Trophoblast cell (in vitro differentiated cells and primary cell): ENCODE data around the gene NSMCE3.

ENCODE experiments used
- DNase-seq, 2 donors: peaks; one replicate each; pipeline ENCODE4 v3.0.0-alpha.2; 2016
- H2AFZ ChIP-seq: 2 replicates; pipeline ENCODE4 v1.6.1; 2013; ENCODE audit warnings: low read length, moderate library complexity, mild to moderate bottlenecking; ENCODE audit not compliant: insufficient read depth, poor library complexity
- H2AK5ac ChIP-seq: 2 replicates; pipeline ENCODE4 v1.6.1; 2013; ENCODE audit warnings: mild to moderate bottlenecking, low read length
- H2BK120ac ChIP-seq: 2 replicates; pipeline ENCODE4 v1.6.1; 2013; ENCODE audit warnings: low read length, mild to moderate bottlenecking, moderate library complexity; ENCODE audit not compliant: insufficient read depth, poor library complexity
- H2BK12ac ChIP-seq: 2 replicates; pipeline ENCODE4 v1.6.1; 2013; ENCODE audit warnings: mild to moderate bottlenecking, low read length, moderate library complexity
- H2BK5ac ChIP-seq: 2 replicates; pipeline ENCODE4 v1.6.1; 2013; ENCODE audit warnings: low read length, low read depth, moderate library complexity, mild to moderate bottlenecking; ENCODE audit not compliant: poor library complexity
- H3K14ac ChIP-seq: 2 replicates; pipeline ENCODE4 v1.6.1; 2013; ENCODE audit warnings: mild to moderate bottlenecking, low read length
- H3K18ac ChIP-seq: 2 replicates; pipeline ENCODE4 v1.6.1; 2013; ENCODE audit warnings: mild to moderate bottlenecking, low read length
- H3K23ac ChIP-seq: 2 replicates; pipeline ENCODE4 v1.6.1; 2013; ENCODE audit warnings: low read length
- H3K27ac ChIP-seq: 2 replicates; pipeline ENCODE4 v1.5.1; 2013; ENCODE audit warnings: low read depth, mild to moderate bottlenecking, inconsistent platforms, low read length, moderate library complexity
- H3K27me3 ChIP-seq: 2 replicates; pipeline ENCODE4 v1.6.1; 2013; ENCODE audit warnings: inconsistent platforms, mild to moderate bottlenecking, low read length, moderate library complexity; ENCODE audit not compliant: insufficient read depth
- H3K36me3 ChIP-seq, 2 experiments: 1 replicate in 1 of 2; 2 replicates in 1 of 2; pipeline ENCODE4 v1.6.1; 2013; ENCODE audit warnings: low read length in 2 of 2, mild to moderate bottlenecking in 2 of 2, moderate library complexity in 1 of 2; ENCODE audit not compliant: insufficient read depth in 2 of 2, control insufficient read depth in 1 of 2
- H3K4ac ChIP-seq: 2 replicates; pipeline ENCODE4 v1.6.1; 2013; ENCODE audit warnings: low read depth, mild to moderate bottlenecking, low read length, moderate library complexity
- H3K4me1 ChIP-seq, 2 experiments: 1 replicate in 1 of 2; 2 replicates in 1 of 2; pipeline ENCODE4 v1.6.1; 2013; ENCODE audit warnings: low read length in 2 of 2, mild to moderate bottlenecking in 2 of 2, moderate library complexity in 1 of 2; ENCODE audit not compliant: insufficient read depth in 2 of 2, control insufficient read depth in 1 of 2
- H3K4me2 ChIP-seq: 2 replicates; pipeline ENCODE4 v1.6.1; 2013; ENCODE audit warnings: inconsistent platforms, mild to moderate bottlenecking, low read length, moderate library complexity
- H3K4me3 ChIP-seq: 2 replicates; pipeline ENCODE4 v1.5.1; 2013; ENCODE audit warnings: mild to moderate bottlenecking, low read depth, low read length, inconsistent platforms
- H3K79me1 ChIP-seq: one replicate; pipeline ENCODE4 v1.6.1; 2013; ENCODE audit warnings: low read length
- H3K79me2 ChIP-seq: 2 replicates; pipeline ENCODE4 v1.6.1; 2013; ENCODE audit warnings: low read length, mild to moderate bottlenecking; ENCODE audit not compliant: control insufficient read depth, insufficient read depth, poor library complexity
- H3K9ac ChIP-seq: 2 replicates; pipeline ENCODE4 v1.6.1; 2013; ENCODE audit warnings: mild to moderate bottlenecking, low read length
- H3K9me3 ChIP-seq: 2 replicates; pipeline ENCODE4 v1.6.1; 2013; ENCODE audit warnings: low read depth, mild to moderate bottlenecking, control low read depth, inconsistent platforms, low read length; ENCODE audit not compliant: insufficient read depth
- H4K12ac ChIP-seq: 2 replicates; pipeline ENCODE4 v1.6.1; 2013; ENCODE audit warnings: low read depth, mild to moderate bottlenecking, low read length, moderate library complexity
- H4K8ac ChIP-seq: 2 replicates; pipeline ENCODE4 v1.6.1; 2013; ENCODE audit warnings: low read depth, mild to moderate bottlenecking, low read length, moderate library complexity
- H4K91ac ChIP-seq: one replicate; pipeline ENCODE4 v1.6.1; 2013; ENCODE audit warnings: low read depth, mild to moderate bottlenecking, low read length, moderate library complexity
- WGBS: extraction: QIAGEN DNeasy Blood & Tissue Kit; methylation state at CpG from one replicate; pipeline ENCODE4 v1.1.7; 2013; ENCODE audit warnings: missing lambda C conversion rate; ENCODE audit not compliant: insufficient read length, insufficient coverage; ENCODE audit errors: extremely low coverage; 5-methylcytosine and 5-hydroxymethylcytosine counted together

The NSMCE3 gene

GRCh38 chr15:29289173-29289572 lies 19.6 kb upstream of the NSMCE3 start:
- no CpG with 5 or more reads among the region's 3 CpGs for WGBS
- Histone ChIP-seq H3K4me3 (no peak overlapping the region), H3K9ac (no peak overlapping the region), H3K23ac (no peak overlapping the region), H3K79me2 (no peaks in the 10 kb centered on the region), H3K18ac (no peak overlapping the region), H4K12ac (no peak overlapping the region), H3K9me3 (peaks cover 2% of the 10 kb centered on the region), H3K4me2 (no peak overlapping the region), H4K8ac (no peak overlapping the region), H2BK5ac (no peak overlapping the region), H4K91ac (no peak overlapping the region), H2AFZ (no peak overlapping the region), H2AK5ac (no peak overlapping the region), H3K14ac (no peak overlapping the region), H3K4ac (no peak overlapping the region), H3K4me1 (no peaks in the 10 kb centered on the region), H2BK120ac (no peak overlapping the region), H3K27ac (no peak overlapping the region), H2BK12ac (no peak overlapping the region), H3K27me3 (no peaks in the 10 kb centered on the region), H3K79me1 (no peaks in the 10 kb centered on the region), H3K36me3 (no peaks in the 10 kb centered on the region)
- no peak for DNase-seq

GRCh38 chr15:29285386-29285785 lies 15.8 kb upstream of the NSMCE3 start:
- no peak overlapping the region for H3K18ac ChIP-seq
- no peak overlapping the region for H3K27ac ChIP-seq
- no peaks in the 10 kb centered on the region for H3K9me3 ChIP-seq
- H4K8ac ChIP-seq = no peak overlapping the region
- DNase-seq = no peak
- no peaks in the 10 kb centered on the region for H3K79me2 ChIP-seq
- H3K4ac ChIP-seq = no peak overlapping the region
- no peak overlapping the region for H2BK120ac ChIP-seq
- no peaks in the 10 kb centered on the region for H3K79me1 ChIP-seq
- H3K23ac ChIP-seq = no peak overlapping the region
- no peak overlapping the region for H2BK5ac ChIP-seq
- H4K12ac ChIP-seq = no peak overlapping the region
- H3K27me3 ChIP-seq = no peaks in the 10 kb centered on the region
- H3K4me3 ChIP-seq = no peak overlapping the region
- no peaks in the 10 kb centered on the region for H3K36me3 ChIP-seq
- no peak overlapping the region for H2AK5ac ChIP-seq
- no peak overlapping the region for H3K9ac ChIP-seq
- H3K14ac ChIP-seq = no peak overlapping the region
- H4K91ac ChIP-seq = no peak overlapping the region
- H2AFZ ChIP-seq = no peak overlapping the region
- H3K4me2 ChIP-seq = no peak overlapping the region
- H2BK12ac ChIP-seq = no peak overlapping the region
- H3K4me1 ChIP-seq = no peaks in the 10 kb centered on the region

- Histone ChIP-seq H3K4me3 (no peak overlapping the region), H4K12ac (no peak overlapping the region), H3K9ac (no peak overlapping the region), H2BK12ac (no peak overlapping the region), H3K4me2 (no peak overlapping the region), H3K79me1 (no peaks in the 10 kb centered on the region), H3K23ac (no peak overlapping the region), H3K14ac (no peak overlapping the region), H3K36me3 (no peaks in the 10 kb centered on the region), H4K91ac (no peak overlapping the region), H3K9me3 (no peaks in the 10 kb centered on the region), H3K27me3 (no peaks in the 10 kb centered on the region), H3K79me2 (no peaks in the 10 kb centered on the region), H2AK5ac (no peak overlapping the region), H2BK120ac (no peak overlapping the region), H3K27ac (no peak overlapping the region), H3K4ac (no peak overlapping the region), H2AFZ (no peak overlapping the region), H3K4me1 (no peaks in the 10 kb centered on the region), H3K18ac (no peak overlapping the region), H2BK5ac (no peak overlapping the region), H4K8ac (no peak overlapping the region)
- WGBS = no CpG with 5 or more reads among the region's 1 CpG
- DNase-seq = no peak
Measured at GRCh38 chr15:29283381-29283780, 13.8 kb upstream of the NSMCE3 start.

GRCh38 chr15:29280514-29280913 lies 10.9 kb upstream of the NSMCE3 start:
- Histone ChIP-seq H3K27ac (no peak overlapping the region), H3K4ac (no peak overlapping the region), H2BK5ac (no peak overlapping the region), H3K27me3 (no peaks in the 10 kb centered on the region), H3K18ac (no peak overlapping the region), H4K91ac (no peak overlapping the region), H3K36me3 (no peaks in the 10 kb centered on the region), H2AFZ (no peak overlapping the region), H3K4me3 (no peak overlapping the region), H3K79me2 (no peaks in the 10 kb centered on the region), H2AK5ac (no peak overlapping the region), H3K14ac (no peak overlapping the region), H3K4me2 (no peak overlapping the region), H3K9me3 (no peaks in the 10 kb centered on the region), H3K79me1 (no peaks in the 10 kb centered on the region), H4K12ac (no peak overlapping the region), H4K8ac (no peak overlapping the region), H2BK12ac (no peak overlapping the region), H2BK120ac (no peak overlapping the region), H3K9ac (no peak overlapping the region), H3K4me1 (peaks cover 0 to 2% of the 10 kb centered on the region in 2 experiments), H3K23ac (no peak overlapping the region)
- WGBS = no CpG with 5 or more reads among the region's 7 CpGs
- DNase-seq = no peak
